Pancreas (tissue), 10 donors: Measurements from ENCODE around the gene PHKB. TPM values are rescaled to one million over a fixed set of nuclear protein-coding genes. Genes with fewer than 3 reads are reported as not detected.
"Not testable (repeated sequence)": the region's sequence is repeated elsewhere in the genome, so short reads cannot be mapped to it uniquely, and the experiment has no call there.

Experiments used
- ATAC-seq, 4 donors: fragments of 200-7000 bp; cut with Tn5 transposase; one replicate each; pipeline versions ENCODE4 v1.8.0 to v1.9.1; 2020; ENCODE audit warnings: mild to moderate bottlenecking in 4 of 4, moderate library complexity in 4 of 4
- DNase-seq, 6 donors: peaks; one replicate each; pipeline ENCODE4 v3.0.0-alpha.2; 2020
- FAIRE-seq: peaks from 2 replicates; lab custom pipeline; 2012; peaks lifted over from hg19 to GRCh38; lab: Jason Lieb, UNC
- H3K27ac ChIP-seq, 4 donors: fragments of 200-600 bp; sonication (generic); 1 replicate in 3 of 4; 2 replicates in 1 of 4; pipeline versions ENCODE4 v1.5.0 to v1.8.0; 2020
- H3K27me3 ChIP-seq, 4 donors: fragments of 200-600 bp; one replicate each; pipeline ENCODE4 v1.8.0; 2021
- H3K36me3 ChIP-seq, 3 donors: fragments of 200-600 bp; sonication (generic) in 1 of 3; one replicate each; pipeline versions ENCODE4 v1.5.0 to v1.8.0; 2020 to 2021
- H3K4me1 ChIP-seq, 3 donors: fragments of 200-600 bp; one replicate each; pipeline ENCODE4 v1.8.0; 2021
- H3K4me3 ChIP-seq, 4 donors: fragments of 200-600 bp; sonication (generic) in 2 of 4; one replicate each; pipeline versions ENCODE4 v1.5.0 to v1.8.0; 2020 to 2021
- H3K9me3 ChIP-seq, 4 donors: fragments of 200-600 bp; one replicate each; pipeline ENCODE4 v1.8.0; 2021
- CTCF ChIP-seq, 4 donors: fragments of 200-600 bp; sonication (generic) in 3 of 4; IDR thresholded peaks; one replicate each; pipeline versions ENCODE4 v1.5.0 to v1.8.0; 2021; ENCODE audit warnings: antibody characterized with exemption in 4 of 4
- WGBS, 2 donors: extraction: QIAGEN DNeasy Blood & Tissue Kit; methylation state at CpG; one replicate each; pipeline ENCODE4 v1.1.7; 2013; 5-methylcytosine and 5-hydroxymethylcytosine counted together
- intact Hi-C, 3 donors: fragments of 100-400 bp; cut with DNase I; formaldehyde crosslinking; loops; one replicate each; pipeline versions ENCODE4 v1.11.1 to v1.14.2; 2022
- polyA plus RNA-seq, 2 donors: library from polyadenylated mRNA; stranded (reverse); fragments of 200-250 nt; gene quantifications; one replicate each; pipeline ENCODE4 v1.2.3, GENCODE V29; 2013
- total RNA-seq, 6 donors: library from RNA; stranded (reverse); fragmentation: NEBNext Ultra II Directional in 4 of 6; extraction: Animal tissue kit (Norgen Biotek cat#: 25700) in 4 of 6; gene quantifications; one replicate each; pipeline versions ENCODE4 v1.2.1 to v1.2.4, GENCODE V29; 2021 to 2023
- donor health status: healthy with polysubstance abuse.
- donor health status: DM: no; HTN: no; CAD: no; lungs with moderate emphysema.
- donor health status: DM: no; HTN: no; CAD: no.
- donor health status: control.
- donor health status: control.
- donor health status: Bipolar disorder and iron deficiency.
- donor health status: DM: yes; HTN: yes; CAD: no.
- donor health status: DM: no; HTN: no; CAD: no.
- donor health status: DM: no; HTN: no; CAD: no.
- donor health status: DM: yes; HTN: yes; CAD: no.

The PHKB gene
- total and polyA plus RNA-seq, 8 donors = 13.3 to 46.4 (median 27.2) TPM

- no peaks in the 10 kb centered on the region for H3K9me3 ChIP-seq
- ATAC-seq (no peak), DNase-seq (no peak), FAIRE-seq (no peak)
- H3K27ac ChIP-seq = no peak overlapping the region
- H3K36me3 ChIP-seq = peaks cover 0 to 10% (median 0%) of the 10 kb centered on the region in 3 donors
- intact Hi-C loops = no loop called here
- no peaks in the 10 kb centered on the region for H3K27me3 ChIP-seq
- no peaks in the 10 kb centered on the region for H3K4me1 ChIP-seq
- TF ChIP-seq CTCF (IDR thresholded peaks at IDR 0.05) = no peak
- H3K4me3 ChIP-seq = no peak overlapping the region
- WGBS, 2 donors = 94 to 98% methylated on average over 11 of the region's 11 CpGs
These were observed 92.9 kb downstream of the PHKB start for GRCh38 chr16:47553853-47554564.

DNA sequence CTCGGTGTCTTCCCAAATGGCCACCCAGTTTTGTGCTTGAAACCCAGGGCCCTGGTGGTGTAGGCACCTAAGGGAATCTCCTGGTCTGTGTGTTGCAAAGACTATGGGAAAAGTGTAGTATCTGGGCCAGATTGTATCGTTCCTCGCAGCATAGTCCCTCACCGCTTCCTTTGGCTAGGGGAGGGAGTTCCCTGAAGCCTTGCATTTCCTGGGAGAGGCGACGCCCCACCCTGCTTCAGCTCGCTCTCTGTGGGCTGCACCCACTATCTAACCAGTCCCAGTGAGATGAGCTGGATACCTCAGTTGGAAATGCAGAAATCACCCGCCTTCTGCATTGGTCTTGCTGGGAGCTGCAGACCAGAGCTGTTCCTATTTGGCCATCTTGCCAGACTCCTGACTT is 93.5 kb downstream of the PHKB start:
- ATAC-seq, DNase-seq, H3K4me1 ChIP-seq, H3K36me3 ChIP-seq, H3K27me3 ChIP-seq, H3K9me3 ChIP-seq, H3K27ac ChIP-seq, intact Hi-C loops, FAIRE-seq, H3K4me3 ChIP-seq: not testable (repeated sequence)
- WGBS, 2 donors = 96 to 99% methylated on average over 8 of the region's 8 CpGs

DNA sequence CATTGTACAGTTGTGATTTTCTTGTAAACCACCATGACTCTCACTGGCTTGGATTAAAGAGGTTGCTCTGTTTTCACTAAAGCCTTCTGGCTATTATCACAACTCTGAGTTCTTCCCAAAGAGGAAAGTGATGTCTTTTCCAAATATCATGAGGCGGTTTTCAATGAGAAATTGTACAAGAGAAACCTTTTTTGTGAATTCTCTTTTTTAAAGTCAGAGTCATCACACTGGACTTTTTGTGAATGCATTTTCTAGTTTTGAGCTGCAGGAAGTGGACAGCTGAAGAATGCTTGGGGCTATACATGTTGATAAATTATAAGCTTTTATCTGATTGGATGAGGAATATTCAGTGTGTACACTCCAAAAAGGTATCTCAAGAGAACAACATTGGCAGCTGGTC is 100.2 kb downstream of the PHKB start:
- Histone ChIP-seq H3K27ac (no peak overlapping the region), H3K36me3 (no peaks in the 10 kb centered on the region), H3K9me3 (no peaks in the 10 kb centered on the region), H3K4me3 (no peak overlapping the region), H3K27me3 (no peaks in the 10 kb centered on the region), H3K4me1 (no peaks in the 10 kb centered on the region)
- FAIRE-seq (no peak), DNase-seq (no peak), ATAC-seq (no peak)
- intact Hi-C loops = no loop called here
- 98 to 100% methylated on average over 1 of the region's 1 CpG for WGBS, 2 donors
- TF ChIP-seq CTCF (IDR thresholded peaks at IDR 0.05) = no peak

GRCh38 chr16:47562366-47562765 is 101.2 kb downstream of the PHKB start:
- no peak for FAIRE-seq
- H3K36me3 ChIP-seq = no peaks in the 10 kb centered on the region
- no peaks in the 10 kb centered on the region for H3K4me1 ChIP-seq
- no peak overlapping the region for H3K4me3 ChIP-seq
- DNase-seq = no peak
- no peaks in the 10 kb centered on the region for H3K9me3 ChIP-seq
- no peaks in the 10 kb centered on the region for H3K27me3 ChIP-seq
- ATAC-seq = no peak
- H3K27ac ChIP-seq = no peak overlapping the region
- intact Hi-C loops = no loop called here
- TF ChIP-seq CTCF (IDR thresholded peaks at IDR 0.05) = no peak

- peak in 1 of 6 donors; percentile 50 for DNase-seq
- H3K9me3 ChIP-seq = no peaks in the 10 kb centered on the region
- no peaks in the 10 kb centered on the region for H3K4me1 ChIP-seq
- TF ChIP-seq CTCF (IDR thresholded peaks at IDR 0.05) = no peak
- no peak overlapping the region for H3K27ac ChIP-seq
- intact Hi-C loops = no loop called here
- ATAC-seq = peak in 2 of 4 donors; percentile 62 to 64
- H3K27me3 ChIP-seq = no peaks in the 10 kb centered on the region
- H3K36me3 ChIP-seq = no peaks in the 10 kb centered on the region
- FAIRE-seq = no peak
- H3K4me3 ChIP-seq = no peak overlapping the region
- 82 to 93% methylated on average over 6 of the region's 6 CpGs for WGBS, 2 donors
These were observed 104.3 kb downstream of the PHKB start for GRCh38 chr16:47565454-47565853.
